H1 (cell line): ENCODE measurements around the gene GRB7. TPM values are rescaled to one million over a fixed set of nuclear protein-coding genes. Genes with fewer than 3 reads are reported as not detected.

ENCODE experiments used
- CTCF ChIA-PET: fragments of 300-600 bp; sonication (Branson Sonifier 250); formaldehyde crosslinking; loops from one replicate; lab custom pipeline; 2021; ENCODE audit not compliant: partially characterized antibody; lab: Charles Lee
- POLR2A ChIA-PET: fragments of 300-600 bp; sonication (Branson Sonifier 250); formaldehyde crosslinking; loops from one replicate; lab custom pipeline; 2021; ENCODE audit warnings: inconsistent platforms; ENCODE audit not compliant: partially characterized antibody; lab: Charles Lee
- DNase-seq, 2 experiments: peaks; one replicate each; pipeline versions ENCODE4 v3.0.0 to v3.0.0-alpha.2; 2010 to 2022; ENCODE audit warnings: low spot score in 2 of 2, low read depth in 1 of 2, mixed read lengths in 1 of 2
- FAIRE-seq: peaks from 2 replicates; lab custom pipeline; 2011; peaks lifted over from hg19 to GRCh38; lab: Jason Lieb, UNC
- H2AFZ ChIP-seq: 2 replicates; pipeline ENCODE4 v1.8.1; 2012; ENCODE audit warnings: low read length, inconsistent platforms
- H2AK5ac ChIP-seq: 2 replicates; pipeline ENCODE4 v1.6.1; 2013; ENCODE audit warnings: low read depth, low read length
- H2BK120ac ChIP-seq: replicated peaks from 2 replicates; pipeline ENCODE3; 2013; ENCODE audit warnings: low read depth, low read length, inconsistent platforms
- H2BK12ac ChIP-seq: 2 replicates; pipeline ENCODE4 v1.6.1; 2013; ENCODE audit warnings: low read depth, low read length
- H2BK15ac ChIP-seq: 2 replicates; pipeline ENCODE4 v1.6.1; 2013; ENCODE audit warnings: low read length
- H2BK20ac ChIP-seq: 2 replicates; pipeline ENCODE4 v1.6.1; 2013; ENCODE audit warnings: low read length
- H2BK5ac ChIP-seq: 2 replicates; pipeline ENCODE4 v1.6.1; 2013; ENCODE audit warnings: low read depth, low read length
- H3K14ac ChIP-seq: 2 replicates; pipeline ENCODE4 v1.6.1; 2013; ENCODE audit warnings: inconsistent platforms; ENCODE audit not compliant: insufficient read length
- H3K18ac ChIP-seq: 2 replicates; pipeline ENCODE4 v1.6.1; 2013; ENCODE audit warnings: low read length; ENCODE audit errors: extremely low read depth
- H3K23ac ChIP-seq: 2 replicates; pipeline ENCODE4 v1.6.1; 2013; ENCODE audit warnings: inconsistent platforms; ENCODE audit not compliant: insufficient read length
- H3K23me2 ChIP-seq: 2 replicates; pipeline ENCODE4 v1.6.1; 2013; ENCODE audit warnings: low read depth, low read length
- H3K27ac ChIP-seq: 2 replicates; pipeline ENCODE4 v1.6.1; 2011; ENCODE audit warnings: low read depth, low read length, inconsistent platforms
- H3K27me3 ChIP-seq, 4 experiments: replicated peaks in 1 of 4; 1 replicate in 1 of 4; 2 replicates in 3 of 4; pipeline versions ENCODE4 v1.6.1 to v1.8.1; 2011 to 2013; ENCODE audit warnings: low read length in 3 of 4, mild to moderate bottlenecking in 3 of 4, inconsistent platforms in 2 of 4, mixed read lengths in 2 of 4, moderate library complexity in 1 of 4; ENCODE audit not compliant: control insufficient read depth in 3 of 4, insufficient read depth in 3 of 4; ENCODE audit errors: extremely low read depth in 1 of 4
- H3K36me3 ChIP-seq, 4 experiments: 2 replicates each; pipeline versions ENCODE4 v1.6.1 to v1.8.1; 2011 to 2013; ENCODE audit warnings: mild to moderate bottlenecking in 4 of 4, low read length in 3 of 4, moderate library complexity in 2 of 4, control low read depth in 1 of 4, inconsistent platforms in 1 of 4; ENCODE audit not compliant: insufficient read depth in 4 of 4, control insufficient read depth in 2 of 4
- H3K4ac ChIP-seq: replicated peaks from 2 replicates; pipeline ENCODE3; 2013; ENCODE audit warnings: low read length, low read depth, mixed read lengths, inconsistent platforms; ENCODE audit not compliant: insufficient read length
- H3K4me1 ChIP-seq, 4 experiments: replicated peaks in 1 of 4; 1 replicate in 1 of 4; 2 replicates in 3 of 4; pipeline versions ENCODE4 v1.6.1 to v1.8.1; 2011 to 2013; ENCODE audit warnings: low read length in 3 of 4, inconsistent platforms in 2 of 4, mixed read lengths in 1 of 4; ENCODE audit not compliant: insufficient read depth in 4 of 4, control insufficient read depth in 3 of 4
- H3K4me2 ChIP-seq, 2 experiments: 2 replicates each; pipeline versions ENCODE4 v1.6.1 to v1.8.1; 2011 to 2013; ENCODE audit warnings: low read depth in 2 of 2, low read length in 2 of 2, control low read depth in 1 of 2, inconsistent platforms in 1 of 2, mild to moderate bottlenecking in 1 of 2; ENCODE audit not compliant: insufficient read depth in 1 of 2
- H3K4me3 ChIP-seq, 4 experiments: fragments of 200-600, 300-600 bp in 1 of 4; sonication (generic), shearing (Covaris generic), sonication (Bioruptor Twin) in 1 of 4; 2 replicates each; pipeline versions ENCODE4 v1.5.1 to v1.8.1; 2011 to 2016; ENCODE audit warnings: low read length in 4 of 4, low read depth in 3 of 4, control low read depth in 2 of 4, inconsistent platforms in 2 of 4, mild to moderate bottlenecking in 2 of 4, mixed read lengths in 1 of 4, moderate library complexity in 1 of 4; ENCODE audit not compliant: insufficient read depth in 2 of 4; ENCODE audit errors: extremely low read depth in 1 of 4
- H3K56ac ChIP-seq: replicated peaks from 2 replicates; pipeline ENCODE3; 2013; ENCODE audit warnings: low read depth, mild to moderate bottlenecking, mixed read lengths, low read length, inconsistent platforms; ENCODE audit not compliant: insufficient read length
- H3K79me1 ChIP-seq: 2 replicates; pipeline ENCODE4 v1.6.1; 2013; ENCODE audit warnings: low read depth, low read length, control low read depth
- H3K79me2 ChIP-seq, 2 experiments: 2 replicates each; pipeline versions ENCODE4 v1.6.1 to v1.8.1; 2012 to 2013; ENCODE audit warnings: low read length in 2 of 2, mild to moderate bottlenecking in 2 of 2, inconsistent platforms in 1 of 2; ENCODE audit not compliant: insufficient read depth in 2 of 2, control insufficient read depth in 1 of 2
- H3K9ac ChIP-seq, 4 experiments: replicated peaks in 1 of 4; 1 replicate in 1 of 4; 2 replicates in 3 of 4; pipeline versions ENCODE4 v1.6.1 to v1.8.1; 2011 to 2013; ENCODE audit warnings: low read depth in 3 of 4, low read length in 3 of 4, control low read depth in 2 of 4, mild to moderate bottlenecking in 2 of 4, moderate library complexity in 2 of 4, inconsistent platforms in 1 of 4; ENCODE audit errors: extremely low read depth in 1 of 4
- H3K9me3 ChIP-seq, 2 experiments: 2 replicates each; pipeline versions ENCODE4 v1.6.1 to v1.8.1; 2012 to 2013; ENCODE audit warnings: mild to moderate bottlenecking in 2 of 2, moderate library complexity in 2 of 2, control low read depth in 1 of 2, inconsistent platforms in 1 of 2, low read depth in 1 of 2, low read length in 1 of 2, mixed read lengths in 1 of 2; ENCODE audit not compliant: insufficient read depth in 2 of 2
- H4K20me1 ChIP-seq, 2 experiments: replicated peaks in 1 of 2; 2 replicates each; pipeline versions ENCODE3 to v1.8.1; 2011 to 2013; ENCODE audit warnings: inconsistent platforms in 2 of 2, low read length in 2 of 2, mild to moderate bottlenecking in 1 of 2; ENCODE audit not compliant: insufficient read depth in 2 of 2, control insufficient read depth in 1 of 2
- H4K5ac ChIP-seq: 2 replicates; pipeline ENCODE4 v1.6.1; 2013; ENCODE audit warnings: low read length, low read depth, mixed read lengths, inconsistent platforms; ENCODE audit not compliant: insufficient read length
- H4K8ac ChIP-seq: 2 replicates; pipeline ENCODE4 v1.8.0; 2013; ENCODE audit warnings: mild to moderate bottlenecking, moderate library complexity, low read length, inconsistent platforms; ENCODE audit not compliant: insufficient read depth; ENCODE audit errors: extremely low read depth
- H4K91ac ChIP-seq: replicated peaks from 2 replicates; pipeline ENCODE3; 2013; ENCODE audit warnings: low read length, mixed read lengths, inconsistent platforms; ENCODE audit not compliant: insufficient read length
- ATF2 ChIP-seq: IDR thresholded peaks from 2 replicates; pipeline ENCODE4 v1.6.1; 2012; ENCODE audit warnings: low read length, inconsistent platforms
- POU5F1 ChIP-seq: IDR thresholded peaks from 2 replicates; pipeline ENCODE4 v1.6.1; 2011; ENCODE audit warnings: low read depth, mild to moderate bottlenecking, low read length, moderate library complexity
- WGBS, 2 experiments: shearing (Covaris generic) in 1 of 2; methylation state at CpG; one replicate each; pipeline versions ENCODE4 v1.1.6 to v1.1.7; 2013 to 2015; ENCODE audit warnings: low lambda C conversion rate in 2 of 2, mixed read lengths in 2 of 2, inconsistent platforms in 1 of 2, low coverage in 1 of 2, missing lambda C conversion rate in 1 of 2; ENCODE audit not compliant: insufficient replicate concordance in 2 of 2, insufficient coverage in 1 of 2, insufficient read length in 1 of 2; ENCODE audit errors: extremely low coverage in 1 of 2, missing lambda C conversion rate in 1 of 2; 5-methylcytosine and 5-hydroxymethylcytosine counted together
- polyA plus RNA-seq, 7 experiments: library from polyadenylated mRNA; depleted of rRNA in 3 of 7; stranded (reverse) in 5 of 7; unstranded in 2 of 7; fragments of >200 nt in 5 of 7; fragments of 200-250 nt in 2 of 7; gene quantifications; 1 replicate in 5 of 7; 2 replicates in 1 of 7; 4 replicates in 1 of 7; pipeline versions ENCODE4 v1.2.1 to v1.2.3, GENCODE V29; 2011 to 2013; ENCODE audit warnings: missing spikeins in 2 of 7, mixed read lengths in 2 of 7
- total RNA-seq: library from RNA; stranded (reverse); fragmentation: NEBNext Ultra II Directional; extraction: Animal tissue kit (Norgen Biotek cat#: 25700); gene quantifications from 2 replicates; pipeline ENCODE4 v1.2.1, GENCODE V29; 2021

The GRB7 gene
- total and polyA plus RNA-seq, 2 of the 8 experiments (the other 6 are each of a cell fraction or from before 2014, with no cell fraction given), result 32.2 to 41.5 TPM

- H3K23ac ChIP-seq, result no peak overlapping the region
- H4K91ac ChIP-seq, result no peak overlapping the region
- WGBS, 2 experiments, result 92% methylated on average over 18 of the region's 18 CpGs; no CpG with 5 or more reads in 1 of the 2 experiments
- H2AFZ ChIP-seq, result no peak overlapping the region
- no peak overlapping the region; the same call in 1 of the 2 replicates for H4K8ac ChIP-seq
- no peaks in the 10 kb centered on the region for H3K36me3 ChIP-seq
- no peak overlapping the region for H2BK20ac ChIP-seq
- H3K9me3 ChIP-seq, result no peaks in the 10 kb centered on the region
- H3K27ac ChIP-seq, result no peak overlapping the region
- no peak for DNase-seq
- CTCF ChIA-PET, result interaction anchor here (1.0 kb wide), 1 partner anchor 144 kb away, joined by 3 read pairs; no protein-coding TSS in a partner anchor
- H3K14ac ChIP-seq, result no peak overlapping the region
- no peak overlapping the region for H3K56ac ChIP-seq
- H2AK5ac ChIP-seq, result no peak overlapping the region
- no peak overlapping the region for H2BK120ac ChIP-seq
- no peak for FAIRE-seq
- H2BK12ac ChIP-seq, result no peak overlapping the region
- no peak overlapping the region for H3K18ac ChIP-seq
- no peaks in the 10 kb centered on the region for H3K23me2 ChIP-seq
- no peaks in the 10 kb centered on the region for H3K4me1 ChIP-seq
- H3K9ac ChIP-seq, result no peak overlapping the region
- H3K79me2 ChIP-seq, result no peaks in the 10 kb centered on the region
- H3K79me1 ChIP-seq, result no peaks in the 10 kb centered on the region
- no peak overlapping the region for H4K5ac ChIP-seq
- POLR2A ChIA-PET, result no interaction called here
- H2BK5ac ChIP-seq, result no peak overlapping the region
- H3K4ac ChIP-seq, result no peak overlapping the region
- no peak overlapping the region for H3K4me3 ChIP-seq
- no peak overlapping the region for H2BK15ac ChIP-seq
- no peaks in the 10 kb centered on the region for H4K20me1 ChIP-seq
- no peak overlapping the region for H3K4me2 ChIP-seq
- H3K27me3 ChIP-seq, result no peaks in the 10 kb centered on the region
- TF ChIP-seq POU5F1 (no peak), ATF2 (no peak)
These were observed 28.0 kb downstream of the GRB7 start for GRCh38 chr17:39765766-39766165.
